HEK293 (cell line): ENCODE results near the gene VANGL1.

Source experiments
- ATF2 ChIP-seq: fragments of 450-650 bp; formaldehyde crosslinking; IDR thresholded peaks from 2 replicates; pipeline ENCODE4 v1.5.1; 2016; ENCODE audit warnings: missing biosample characterization, missing genetic modification characterization, low read depth
- CTCF ChIP-seq: fragments of 450-650 bp; formaldehyde crosslinking; IDR thresholded peaks from 2 replicates; pipeline ENCODE4 v1.5.1; 2016; ENCODE audit warnings: missing biosample characterization, missing genetic modification characterization
- KLF16 ChIP-seq: fragments of 450-650 bp; formaldehyde crosslinking; IDR thresholded peaks from 2 replicates; pipeline ENCODE4 v1.5.1; 2017; ENCODE audit warnings: missing biosample characterization, missing genetic modification characterization
- SALL2 ChIP-seq: fragments of 450-650 bp; formaldehyde crosslinking; IDR thresholded peaks from 2 replicates; pipeline ENCODE4 v1.5.0; 2017; ENCODE audit warnings: missing biosample characterization, mild to moderate bottlenecking, missing genetic modification characterization, borderline replicate concordance
- ZBTB48 ChIP-seq: fragments of 450-650 bp; formaldehyde crosslinking; IDR thresholded peaks from 2 replicates; pipeline ENCODE4 v1.5.1; 2016; ENCODE audit warnings: missing biosample characterization, missing genetic modification characterization
- ZNF362 ChIP-seq: fragments of 450-650 bp; formaldehyde crosslinking; IDR thresholded peaks from 2 replicates; pipeline ENCODE4 v1.5.1; 2016; ENCODE audit warnings: missing biosample characterization, missing genetic modification characterization
- ZNF37A ChIP-seq: fragments of 450-650 bp; IDR thresholded peaks from 2 replicates; pipeline ENCODE4 v1.5.1; 2018; ENCODE audit warnings: missing biosample characterization, missing genetic modification characterization
- ZNF530 ChIP-seq: fragments of 450-650 bp; formaldehyde crosslinking; IDR thresholded peaks from 2 replicates; pipeline ENCODE4 v1.5.1; 2016; ENCODE audit warnings: low read depth, missing biosample characterization, missing genetic modification characterization
- ZNF830 ChIP-seq: fragments of 450-650 bp; IDR thresholded peaks from 2 replicates; pipeline ENCODE4 v1.5.0; 2018; ENCODE audit warnings: missing biosample characterization, missing genetic modification characterization, low read depth, mild to moderate bottlenecking, moderate library complexity
- TF ChIP-seq, protein P1 (sequence below): fragments of 450-650 bp; formaldehyde crosslinking; IDR thresholded peaks from 2 replicates; pipeline ENCODE4 v1.5.1; 2017; ENCODE audit warnings: missing biosample characterization, mild to moderate bottlenecking, missing genetic modification characterization, moderate library complexity

DNA sequence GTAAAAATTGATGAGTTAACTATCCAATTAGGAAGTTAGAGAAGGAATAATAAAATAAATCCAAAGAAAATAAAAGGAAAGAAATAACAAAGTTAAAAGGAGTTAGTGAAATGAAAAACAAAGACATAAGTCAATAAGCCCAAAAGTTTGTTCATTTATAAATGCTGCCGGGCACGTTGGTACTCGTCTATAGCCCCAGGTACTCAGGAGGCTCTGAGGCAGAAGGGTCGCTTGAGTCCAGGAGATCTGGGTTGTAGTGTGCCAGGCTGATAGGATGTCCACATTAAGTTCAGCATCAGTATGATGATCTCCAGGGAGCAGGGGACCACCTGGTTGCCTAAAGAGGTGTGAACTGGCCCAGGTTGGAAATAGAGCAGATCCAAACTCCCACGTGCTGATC lies 35.5 kb upstream of the VANGL1 start:
- TF ChIP-seq ZNF362 (tag by site-specific recombination) = no peak
- TF ChIP-seq CTCF (tag by site-specific recombination) = no peak
- TF ChIP-seq KLF16 (tag by site-specific recombination) = no peak
- TF ChIP-seq, protein P1, sequence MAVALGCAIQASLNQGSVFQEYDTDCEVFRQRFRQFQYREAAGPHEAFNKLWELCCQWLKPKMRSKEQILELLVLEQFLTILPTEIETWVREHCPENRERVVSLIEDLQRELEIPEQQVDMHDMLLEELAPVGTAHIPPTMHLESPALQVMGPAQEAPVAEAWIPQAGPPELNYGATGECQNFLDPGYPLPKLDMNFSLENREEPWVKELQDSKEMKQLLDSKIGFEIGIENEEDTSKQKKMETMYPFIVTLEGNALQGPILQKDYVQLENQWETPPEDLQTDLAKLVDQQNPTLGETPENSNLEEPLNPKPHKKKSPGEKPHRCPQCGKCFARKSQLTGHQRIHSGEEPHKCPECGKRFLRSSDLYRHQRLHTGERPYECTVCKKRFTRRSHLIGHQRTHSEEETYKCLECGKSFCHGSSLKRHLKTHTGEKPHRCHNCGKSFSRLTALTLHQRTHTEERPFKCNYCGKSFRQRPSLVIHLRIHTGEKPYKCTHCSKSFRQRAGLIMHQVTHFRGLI (tag by site-specific recombination) = no peak
- TF ChIP-seq ZNF530 = no peak
- TF ChIP-seq ATF2 (tag by site-specific recombination) = no peak
- no peak for TF ChIP-seq ZNF830 (tag by site-specific recombination)
- no peak for TF ChIP-seq ZNF37A (tag by site-specific recombination)
- TF ChIP-seq SALL2 (tag by site-specific recombination) = no peak
- TF ChIP-seq ZBTB48 (tag by site-specific recombination) = no peak
